HG03378 (cell line): ENCODE measurements around the gene B3GALT5.
"Not testable (repeated sequence)": the region's sequence is repeated elsewhere in the genome, so short reads cannot be mapped to it uniquely, and the experiment has no call there.

Experiments
- ATAC-seq: cut with Tn5 transposase; IDR thresholded peaks from one replicate; pipeline ENCODE4 v1.9.1; 2021; ENCODE audit warnings: mild to moderate bottlenecking, moderate library complexity; ENCODE audit not compliant: unreplicated experiment

B3GALT5 gene

GRCh38 chr21:39686646-39687468 lies 74.1 kb downstream of the B3GALT5 start:
- no peak for ATAC-seq

GRCh38 chr21:39688010-39688409 lies 75.3 kb downstream of the B3GALT5 start:
- ATAC-seq, result no peak

- not testable (repeated sequence) for ATAC-seq
These were observed 77.1 kb downstream of the B3GALT5 start for GRCh38 chr21:39689860-39690259.

- ATAC-seq, result no peak
These were observed 77.7 kb downstream of the B3GALT5 start for GRCh38 chr21:39690454-39690853.

- ATAC-seq, result no peak
These were observed 82.0 kb downstream of the B3GALT5 start for GRCh38 chr21:39694750-39695149.

GRCh38 chr21:39696196-39696595 lies 83.5 kb downstream of the B3GALT5 start:
- ATAC-seq, result no peak

- no peak for ATAC-seq
These were observed 83.9 kb downstream of the B3GALT5 start for GRCh38 chr21:39696618-39697017.

GRCh38 chr21:39700318-39700717 lies 87.6 kb downstream of the B3GALT5 start:
- no peak for ATAC-seq

- no peak for ATAC-seq
These were observed 90.8 kb downstream of the B3GALT5 start for GRCh38 chr21:39703578-39703977.

GRCh38 chr21:39705849-39706248 lies 93.1 kb downstream of the B3GALT5 start:
- no peak for ATAC-seq

GRCh38 chr21:39707316-39707715 lies 94.6 kb downstream of the B3GALT5 start:
- no peak for ATAC-seq

GRCh38 chr21:39710866-39711265 lies 98.1 kb downstream of the B3GALT5 start:
- ATAC-seq, result no peak

- no peak for ATAC-seq
These were observed 99.5 kb downstream of the B3GALT5 start for GRCh38 chr21:39712273-39712672.

GRCh38 chr21:39712976-39713375 lies 100.2 kb downstream of the B3GALT5 start:
- no peak for ATAC-seq

- ATAC-seq, result no peak
These were observed 101.2 kb downstream of the B3GALT5 start for GRCh38 chr21:39713905-39714304.

- ATAC-seq, result no peak
These were observed 101.6 kb downstream of the B3GALT5 start for GRCh38 chr21:39714331-39714730.

- ATAC-seq, result no peak
These were observed 103.2 kb downstream of the B3GALT5 start for GRCh38 chr21:39715804-39716397.

- ATAC-seq, result no peak
These were observed 107.5 kb downstream of the B3GALT5 start for GRCh38 chr21:39720126-39720778.

GRCh38 chr21:39721885-39722284 lies 109.1 kb downstream of the B3GALT5 start:
- no peak for ATAC-seq
